ENCODE measurements around the gene HLA-DRA.

DNA sequence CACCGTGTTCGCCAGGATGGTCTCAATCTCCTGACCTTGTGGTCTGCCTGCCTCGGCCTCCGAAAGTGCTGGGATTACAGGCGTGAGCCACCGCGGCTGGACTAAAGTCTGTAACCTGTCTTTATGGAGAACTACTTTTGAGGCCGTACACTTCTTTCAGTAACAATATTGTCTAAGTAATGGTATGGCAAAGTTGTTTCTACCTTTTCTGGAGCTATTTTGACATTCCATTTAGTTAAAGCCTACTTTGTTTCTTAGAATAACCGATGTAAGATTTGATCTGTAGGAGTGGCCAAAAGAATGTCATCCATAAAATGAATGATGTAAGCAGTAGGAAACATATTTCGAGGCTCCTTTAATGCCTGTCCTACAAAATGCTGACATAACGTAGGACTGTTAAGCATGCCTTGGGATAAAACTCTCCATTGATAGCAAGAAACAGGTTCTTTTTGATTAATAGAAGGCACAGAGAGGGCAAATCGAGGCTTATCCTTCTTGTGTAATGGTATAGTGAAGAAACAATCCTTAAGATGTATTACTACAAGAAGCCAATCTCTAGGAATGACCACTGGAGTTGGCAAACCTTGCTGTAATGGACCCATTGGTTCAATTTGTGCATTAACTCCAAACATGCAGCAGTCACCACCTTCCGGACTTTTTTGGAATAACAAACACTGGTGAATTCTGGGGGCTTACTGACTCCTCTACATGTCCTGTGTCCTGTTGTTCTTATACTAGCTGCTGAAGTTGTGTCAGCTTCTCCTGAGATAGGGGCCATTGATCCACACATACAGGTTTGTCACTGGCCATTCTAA lies 35.9 kb downstream of the HLA-DRA start:
- TF ChIP-seq POLR2A (IDR thresholded peaks at IDR 0.05), result no peak
- TF ChIP-seq, protein P1, sequence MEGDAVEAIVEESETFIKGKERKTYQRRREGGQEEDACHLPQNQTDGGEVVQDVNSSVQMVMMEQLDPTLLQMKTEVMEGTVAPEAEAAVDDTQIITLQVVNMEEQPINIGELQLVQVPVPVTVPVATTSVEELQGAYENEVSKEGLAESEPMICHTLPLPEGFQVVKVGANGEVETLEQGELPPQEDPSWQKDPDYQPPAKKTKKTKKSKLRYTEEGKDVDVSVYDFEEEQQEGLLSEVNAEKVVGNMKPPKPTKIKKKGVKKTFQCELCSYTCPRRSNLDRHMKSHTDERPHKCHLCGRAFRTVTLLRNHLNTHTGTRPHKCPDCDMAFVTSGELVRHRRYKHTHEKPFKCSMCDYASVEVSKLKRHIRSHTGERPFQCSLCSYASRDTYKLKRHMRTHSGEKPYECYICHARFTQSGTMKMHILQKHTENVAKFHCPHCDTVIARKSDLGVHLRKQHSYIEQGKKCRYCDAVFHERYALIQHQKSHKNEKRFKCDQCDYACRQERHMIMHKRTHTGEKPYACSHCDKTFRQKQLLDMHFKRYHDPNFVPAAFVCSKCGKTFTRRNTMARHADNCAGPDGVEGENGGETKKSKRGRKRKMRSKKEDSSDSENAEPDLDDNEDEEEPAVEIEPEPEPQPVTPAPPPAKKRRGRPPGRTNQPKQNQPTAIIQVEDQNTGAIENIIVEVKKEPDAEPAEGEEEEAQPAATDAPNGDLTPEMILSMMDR (IDR thresholded peaks at IDR 0.05), result no peak

Measured in thyroid gland (tissue), 4 donors.